Naive thymus-derived CD4-positive, alpha-beta T cell (primary cell): ENCODE results near the gene GAK. TPM values are rescaled to one million over a fixed set of nuclear protein-coding genes. Genes with fewer than 3 reads are reported as not detected.

Experiments
- ATAC-seq: fragments of 150-1000 bp; cut with Tn5 transposase; 2 replicates; pipeline ENCODE4 v1.10.0; 2021; ENCODE audit warnings: mild to moderate bottlenecking, moderate library complexity
- CTCF ChIA-PET: fragments of 350-600 bp; sonication (Branson Sonifier 250); formaldehyde crosslinking; loops from one replicate; lab custom pipeline; 2021; ENCODE audit warnings: antibody characterized with exemption; lab: Charles Lee
- POLR2A ChIA-PET: fragments of 350-600 bp; sonication (Branson Sonifier 250); formaldehyde crosslinking; loops from one replicate; lab custom pipeline; 2021; ENCODE audit warnings: antibody characterized with exemption, inconsistent platforms; lab: Charles Lee
- DNase-seq, 9 donors: peaks; one replicate each; pipeline versions ENCODE4 v3.0.0 to v3.0.0-alpha.2; 2020 to 2022; ENCODE audit warnings: mixed read lengths in 1 of 9
- H3K27ac ChIP-seq: one replicate; pipeline ENCODE4 v1.7.0; 2013; ENCODE audit warnings: mild to moderate bottlenecking, low read depth, low read length, moderate library complexity
- H3K27me3 ChIP-seq, 2 donors: one replicate each; pipeline ENCODE4 v1.7.0; 2013; ENCODE audit warnings: low read length in 2 of 2, mild to moderate bottlenecking in 2 of 2, moderate library complexity in 2 of 2; ENCODE audit not compliant: control insufficient read depth in 2 of 2, insufficient read depth in 2 of 2
- H3K36me3 ChIP-seq, 3 experiments: 1 replicate in 2 of 3; 2 replicates in 1 of 3; pipeline ENCODE4 v1.7.0; 2013; ENCODE audit warnings: low read length in 3 of 3, mild to moderate bottlenecking in 3 of 3, moderate library complexity in 1 of 3; ENCODE audit not compliant: insufficient read depth in 3 of 3, control insufficient read depth in 2 of 3
- H3K4me1 ChIP-seq, 2 donors: one replicate each; pipeline ENCODE4 v1.7.0; 2013; ENCODE audit warnings: low read length in 2 of 2, mild to moderate bottlenecking in 2 of 2, moderate library complexity in 1 of 2; ENCODE audit not compliant: control insufficient read depth in 2 of 2, insufficient read depth in 2 of 2
- H3K4me3 ChIP-seq: 2 replicates; pipeline ENCODE4 v1.7.0; 2013; ENCODE audit warnings: mild to moderate bottlenecking, low read length
- H3K9me3 ChIP-seq, 3 experiments: 1 replicate in 2 of 3; 2 replicates in 1 of 3; pipeline ENCODE4 v1.7.0; 2013; ENCODE audit warnings: low read length in 3 of 3; ENCODE audit not compliant: control insufficient read depth in 2 of 3
- H3K27ac Mint-ChIP-seq, 9 donors: one replicate each; pipeline ENCODE4 v1.8.0; 2020 to 2022; ENCODE audit warnings: mixed read lengths in 9 of 9, mild to moderate bottlenecking in 8 of 9, moderate library complexity in 5 of 9, inconsistent platforms in 2 of 9
- H3K27me3 Mint-ChIP-seq, 5 donors: one replicate each; pipeline ENCODE4 v1.8.0; 2021 to 2022; ENCODE audit warnings: mixed read lengths in 5 of 5, mild to moderate bottlenecking in 1 of 5
- H3K36me3 Mint-ChIP-seq, 5 donors: one replicate each; pipeline ENCODE4 v1.8.0; 2020 to 2022; ENCODE audit warnings: mixed read lengths in 5 of 5, mild to moderate bottlenecking in 3 of 5, inconsistent platforms in 1 of 5
- H3K4me1 Mint-ChIP-seq, 7 donors: one replicate each; pipeline ENCODE4 v1.8.0; 2020 to 2022; ENCODE audit warnings: mixed read lengths in 7 of 7, mild to moderate bottlenecking in 3 of 7, inconsistent platforms in 1 of 7
- H3K4me3 Mint-ChIP-seq, 10 donors: one replicate each; pipeline ENCODE4 v1.8.0; 2020 to 2022; ENCODE audit warnings: mild to moderate bottlenecking in 10 of 10, mixed read lengths in 10 of 10, moderate library complexity in 6 of 10, inconsistent platforms in 2 of 10
- H3K9me3 Mint-ChIP-seq, 11 donors: one replicate each; pipeline ENCODE4 v1.8.0; 2020 to 2022; ENCODE audit warnings: mixed read lengths in 11 of 11, mild to moderate bottlenecking in 4 of 11, inconsistent platforms in 1 of 11, moderate library complexity in 1 of 11
- intact Hi-C, 2 donors: fragments of 100-400 bp; cut with micrococcal nuclease; formaldehyde crosslinking; loops; one replicate each; pipeline ENCODE4 v1.15.1; 2023
- polyA plus RNA-seq, 2 donors: library from polyadenylated mRNA; unstranded; fragments of 300-500 nt; fragmentation: Illumina TruSeq; gene quantifications; one replicate each; pipeline ENCODE4 v1.2.3, GENCODE V29; 2021
- total RNA-seq, 6 experiments: library from RNA in 5 of 6; stranded (reverse) in 5 of 6; gene quantifications; 1 replicate in 5 of 6; 2 replicates in 1 of 6; pipeline ENCODE4 v1.2.3 and lab custom pipeline; 2021 to 2026

GAK gene
- total and polyA plus RNA-seq, 7 experiments from 2014 or later = 34.0 to 206 (median 170) TPM

- POLR2A ChIA-PET = no interaction called here
- peaks cover 0 to 84% (median 6%) of the 10 kb centered on the region in 3 experiments for H3K36me3 ChIP-seq
- no peaks in the 10 kb centered on the region for H3K27me3 ChIP-seq
- no peak overlapping the region for H3K27ac ChIP-seq
- no peak for ATAC-seq
- no peaks in the 10 kb centered on the region for H3K9me3 Mint-ChIP-seq
- H3K27me3 Mint-ChIP-seq = no peaks in the 10 kb centered on the region
- intact Hi-C loops = no loop called here
- peaks cover 4 to 24% (median 10%) of the 10 kb centered on the region in 5 donors for H3K36me3 Mint-ChIP-seq
- no peak overlapping the region for H3K4me3 Mint-ChIP-seq
- H3K4me1 ChIP-seq = no peaks in the 10 kb centered on the region
- CTCF ChIA-PET = no interaction called here
- DNase-seq = no peak
- no peak overlapping the region for H3K27ac Mint-ChIP-seq
- peaks cover 0 to 7% (median 4%) of the 10 kb centered on the region in 7 donors for H3K4me1 Mint-ChIP-seq
- no peaks in the 10 kb centered on the region for H3K9me3 ChIP-seq
- H3K4me3 ChIP-seq = no peak overlapping the region
Observed at GRCh38 chr4:898123-898522, 34.0 kb downstream of the GAK start.

GRCh38 chr4:896630-897029 is 35.5 kb downstream of the GAK start:
- H3K4me1 ChIP-seq = no peaks in the 10 kb centered on the region
- POLR2A ChIA-PET = no interaction called here
- intact Hi-C loops = no loop called here

GRCh38 chr4:896216-896615 is 35.9 kb downstream of the GAK start:
- no peaks in the 10 kb centered on the region for H3K4me1 ChIP-seq
- no peak for DNase-seq
- no peak overlapping the region for H3K4me3 ChIP-seq
- no peak overlapping the region for H3K27ac ChIP-seq
- H3K36me3 Mint-ChIP-seq = peaks cover 4 to 18% (median 6%) of the 10 kb centered on the region in 5 donors
- no peaks in the 10 kb centered on the region for H3K27me3 Mint-ChIP-seq
- peaks cover 0 to 86% (median 6%) of the 10 kb centered on the region in 3 experiments for H3K36me3 ChIP-seq
- no peaks in the 10 kb centered on the region for H3K9me3 ChIP-seq
- ChIA-PET POLR2A (no interaction called here), CTCF (no interaction called here)
- no peak overlapping the region for H3K4me3 Mint-ChIP-seq
- intact Hi-C loops = no loop called here
- peaks cover 0 to 8% (median 0%) of the 10 kb centered on the region in 7 donors for H3K4me1 Mint-ChIP-seq
- no peak overlapping the region for H3K27ac Mint-ChIP-seq
- H3K27me3 ChIP-seq = no peaks in the 10 kb centered on the region
- H3K9me3 Mint-ChIP-seq = no peaks in the 10 kb centered on the region
- no peak for ATAC-seq

More at GRCh38 chr4:896630-897029, 35.5 kb downstream of the GAK start:
- Mint-ChIP-seq H3K36me3 (peaks cover 4 to 18% (median 6%) of the 10 kb centered on the region in 5 donors), H3K9me3 (no peaks in the 10 kb centered on the region), H3K4me1 (peaks cover 0 to 8% (median 0%) of the 10 kb centered on the region in 7 donors), H3K27me3 (no peaks in the 10 kb centered on the region), H3K4me3 (no peak overlapping the region), H3K27ac (no peak overlapping the region)
- no peaks in the 10 kb centered on the region for H3K27me3 ChIP-seq
- CTCF ChIA-PET = no interaction called here
- DNase-seq (no peak), ATAC-seq (no peak)
- H3K36me3 ChIP-seq = peaks cover 0 to 86% (median 6%) of the 10 kb centered on the region in 3 experiments
- H3K27ac ChIP-seq = no peak overlapping the region
- no peaks in the 10 kb centered on the region for H3K9me3 ChIP-seq
- no peak overlapping the region for H3K4me3 ChIP-seq

GRCh38 chr4:895596-895995 is 36.5 kb downstream of the GAK start:
- intact Hi-C loops = no loop called here

GRCh38 chr4:893995-894705 is 38.0 kb downstream of the GAK start:
- no peak for ATAC-seq

More at GRCh38 chr4:895596-895995, 36.5 kb downstream of the GAK start:
- ATAC-seq = no peak
- no peaks in the 10 kb centered on the region for H3K27me3 ChIP-seq
- peaks cover 0 to 10% (median 0%) of the 10 kb centered on the region in 7 donors for H3K4me1 Mint-ChIP-seq
- H3K9me3 Mint-ChIP-seq = no peaks in the 10 kb centered on the region
- H3K36me3 ChIP-seq = peaks cover 0 to 83% (median 6%) of the 10 kb centered on the region in 3 experiments
- H3K4me1 ChIP-seq = no peaks in the 10 kb centered on the region
- CTCF ChIA-PET = no interaction called here
- H3K9me3 ChIP-seq = no peaks in the 10 kb centered on the region
- no peak overlapping the region for H3K27ac Mint-ChIP-seq
- H3K27ac ChIP-seq = no peak overlapping the region
- POLR2A ChIA-PET = no interaction called here
- H3K4me3 ChIP-seq = no peak overlapping the region
- H3K4me3 Mint-ChIP-seq = no peak overlapping the region
- no peaks in the 10 kb centered on the region for H3K27me3 Mint-ChIP-seq
- H3K36me3 Mint-ChIP-seq = peaks cover 4 to 20% (median 6%) of the 10 kb centered on the region in 5 donors
- DNase-seq = no peak

GRCh38 chr4:893276-893994 is 38.7 kb downstream of the GAK start:
- no peak for DNase-seq
- no peaks in the 10 kb centered on the region for H3K4me1 ChIP-seq
- H3K36me3 ChIP-seq = peaks cover 6 to 93% (median 6%) of the 10 kb centered on the region in 3 experiments
- peak overlapping the region in 1 of 9 donors; percentile 38 for H3K27ac Mint-ChIP-seq
- H3K4me1 Mint-ChIP-seq = peaks cover 0 to 6% (median 0%) of the 10 kb centered on the region in 7 donors
- no peak overlapping the region for H3K4me3 Mint-ChIP-seq
- H3K9me3 Mint-ChIP-seq = no peaks in the 10 kb centered on the region
- no peak overlapping the region for H3K4me3 ChIP-seq
- POLR2A ChIA-PET = no interaction called here
- H3K9me3 ChIP-seq = no peaks in the 10 kb centered on the region
- no peaks in the 10 kb centered on the region for H3K27me3 Mint-ChIP-seq
- H3K36me3 Mint-ChIP-seq = peaks cover 4 to 13% (median 6%) of the 10 kb centered on the region in 5 donors
- no peak for ATAC-seq
- intact Hi-C loops = loop anchor here in 1 of 2 donors (5.0 kb wide), 1 partner anchor 151 kb away; no protein-coding TSS in a partner anchor
- H3K27me3 ChIP-seq = no peaks in the 10 kb centered on the region
- CTCF ChIA-PET = interaction anchor here (0.6 kb wide), 1 partner anchor 995 kb away, joined by 3 read pairs; no protein-coding TSS in a partner anchor
- H3K27ac ChIP-seq = no peak overlapping the region

More at GRCh38 chr4:893995-894705, 38.0 kb downstream of the GAK start:
- Mint-ChIP-seq H3K27ac (peak overlapping the region in 1 of 9 donors; percentile 38), H3K4me3 (no peak overlapping the region), H3K4me1 (peaks cover 0 to 6% (median 0%) of the 10 kb centered on the region in 7 donors), H3K27me3 (no peaks in the 10 kb centered on the region), H3K36me3 (peaks cover 4 to 13% (median 6%) of the 10 kb centered on the region in 5 donors), H3K9me3 (no peaks in the 10 kb centered on the region)
- no peak overlapping the region for H3K4me3 ChIP-seq
- H3K9me3 ChIP-seq = no peaks in the 10 kb centered on the region
- peaks cover 3 to 85% (median 6%) of the 10 kb centered on the region in 3 experiments for H3K36me3 ChIP-seq
- DNase-seq = no peak
- no peak overlapping the region for H3K27ac ChIP-seq
- no peaks in the 10 kb centered on the region for H3K27me3 ChIP-seq
- intact Hi-C loops = loop anchor here in 1 of 2 donors (5.0 kb wide), 1 partner anchor 152 kb away; no protein-coding TSS in a partner anchor
- ChIA-PET CTCF (no interaction called here), POLR2A (no interaction called here)
- H3K4me1 ChIP-seq = no peaks in the 10 kb centered on the region
